GM21367 (cell line): Measurements from ENCODE around the gene BRDT.

Source experiments
- ATAC-seq: cut with Tn5 transposase; IDR thresholded peaks from one replicate; pipeline ENCODE4 v1.9.1; 2021; ENCODE audit not compliant: unreplicated experiment

BRDT gene

DNA sequence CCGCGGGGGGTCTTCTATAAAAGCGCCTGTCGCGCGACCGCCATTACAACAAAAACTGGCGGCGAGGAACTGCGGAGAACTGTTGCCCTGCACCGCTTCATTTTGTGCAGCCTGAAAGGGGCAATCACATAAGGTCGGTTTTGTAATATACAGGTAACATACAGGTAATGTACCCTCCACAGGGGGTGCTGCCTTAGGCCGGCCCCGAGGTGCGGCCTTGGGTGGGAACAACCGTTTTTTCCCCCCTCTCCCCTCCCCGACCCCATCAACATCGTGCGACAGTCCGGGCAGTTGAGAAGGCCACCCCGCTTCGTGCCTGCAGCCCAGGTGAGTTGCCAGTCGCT lies at the start of gene BRDT:
Gene BRDT (plus strand): TSS at position 46 of the 344 bp plus-strand sequence. CDS start 13,354 bp downstream, outside the sequence.
- no peak for ATAC-seq

GRCh38 chr1:91900562-91900961 lies 48.6 kb upstream of the BRDT start:
- no peak for ATAC-seq

- ATAC-seq = no peak
Measured at GRCh38 chr1:91901231-91901630, 48.0 kb upstream of the BRDT start.

DNA sequence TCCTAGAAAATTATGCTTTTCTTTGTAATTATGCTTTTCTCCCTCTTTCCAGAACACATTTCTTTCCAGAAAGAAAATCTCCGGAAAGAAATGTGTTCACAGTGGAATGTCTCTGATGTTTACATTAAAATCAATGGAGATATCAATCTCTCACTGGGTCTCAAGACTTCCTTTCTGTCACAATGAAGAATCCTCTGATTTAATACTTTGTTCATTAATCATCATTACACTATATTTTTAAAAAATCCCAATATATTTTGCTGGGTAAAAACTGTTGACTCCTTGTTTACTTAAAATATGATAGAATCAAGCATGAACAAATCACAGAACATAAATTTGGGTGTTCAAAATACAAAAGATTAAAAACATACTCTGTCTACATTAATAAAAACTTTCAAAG lies 36.9 kb upstream of the BRDT start:
- no peak for ATAC-seq

DNA sequence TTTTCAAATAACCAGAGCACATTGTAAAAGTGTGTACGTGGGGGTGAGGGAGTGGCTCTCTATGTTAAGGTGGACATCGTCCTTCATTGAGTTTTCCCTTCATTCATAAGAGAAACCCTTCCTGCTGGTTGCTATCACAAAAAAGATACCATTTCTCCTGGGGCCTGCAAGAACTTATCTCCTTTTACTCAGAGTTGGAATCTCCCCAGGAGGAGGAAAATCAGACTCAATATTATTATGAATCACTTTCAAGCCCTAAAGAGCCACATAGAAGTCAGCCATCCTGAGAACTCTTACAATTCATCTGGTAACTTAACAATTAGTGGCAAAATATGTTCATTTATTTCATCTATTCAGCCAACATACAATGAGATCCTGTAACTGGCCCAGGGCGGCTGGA lies 36.2 kb upstream of the BRDT start:
- ATAC-seq = no peak

- no peak for ATAC-seq
Measured at GRCh38 chr1:91916046-91916445, 33.2 kb upstream of the BRDT start.

DNA sequence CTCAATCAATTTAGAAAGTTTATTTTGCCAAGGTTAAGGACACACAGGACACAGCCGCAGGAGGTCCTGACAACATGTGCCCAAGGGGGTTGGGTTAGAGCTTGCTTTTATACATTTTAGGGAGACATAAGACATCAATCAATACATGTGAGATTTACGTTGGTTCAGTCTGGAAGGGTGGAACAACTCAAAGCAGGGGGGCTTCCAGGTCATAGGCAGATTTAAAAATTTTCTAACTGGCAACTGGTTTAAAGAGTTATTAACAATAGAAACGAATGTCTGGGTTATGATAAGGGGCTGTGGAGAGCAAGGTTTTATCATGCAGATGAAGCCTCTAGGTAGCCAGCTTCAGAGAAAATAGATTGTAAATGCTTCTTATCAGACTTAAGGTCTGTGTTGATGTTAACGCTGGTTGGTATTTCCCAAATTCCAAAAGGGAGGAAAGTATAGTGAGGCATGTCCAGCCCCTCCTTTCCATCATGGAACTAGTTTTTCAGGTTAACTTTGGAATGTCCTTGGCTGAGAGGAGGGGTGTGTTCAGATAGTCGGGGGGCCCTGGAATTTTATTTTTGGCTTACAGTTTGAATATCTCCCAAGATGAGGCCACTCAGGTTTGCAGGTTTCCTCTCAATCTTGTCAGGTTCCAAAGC lies 32.3 kb upstream of the BRDT start:
- no peak for ATAC-seq

DNA sequence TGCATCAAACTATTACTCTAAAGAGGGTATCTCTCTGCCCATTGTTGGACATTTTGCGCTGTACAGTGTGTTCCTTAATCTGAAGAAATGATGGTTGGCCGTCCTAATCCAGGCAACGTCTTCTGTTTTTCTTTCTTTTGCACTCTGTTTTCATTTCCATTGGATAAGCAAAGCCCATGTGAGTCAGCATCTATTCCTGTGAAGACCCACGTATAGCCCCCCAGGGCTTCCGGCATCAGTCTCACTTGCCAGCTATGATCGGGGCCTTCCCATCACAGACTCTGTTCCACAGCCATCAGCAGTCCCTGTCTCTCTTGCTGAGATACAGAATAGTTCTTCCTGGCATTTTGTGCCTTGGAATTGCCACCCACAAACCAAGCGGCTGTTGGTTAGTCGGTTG lies 29.2 kb upstream of the BRDT start:
- no peak for ATAC-seq

DNA sequence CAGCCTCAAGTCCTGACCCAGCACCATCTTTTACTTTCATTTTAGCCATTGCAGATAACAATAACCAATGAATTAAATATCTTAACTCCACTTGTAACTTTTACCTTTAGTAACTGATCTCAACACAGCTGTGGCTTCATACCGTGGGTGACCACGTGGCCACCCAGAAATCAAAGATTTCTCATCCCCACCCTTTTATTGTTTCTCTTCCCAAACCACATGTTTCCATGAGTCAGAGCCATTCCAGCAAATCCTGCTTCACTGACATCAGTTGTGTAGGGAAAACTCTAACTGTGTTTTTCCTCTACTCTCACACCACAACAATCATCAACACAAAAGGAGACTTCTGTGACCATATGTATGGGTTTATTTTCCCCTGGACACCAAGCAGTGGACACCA lies 25.1 kb upstream of the BRDT start:
- no peak for ATAC-seq

DNA sequence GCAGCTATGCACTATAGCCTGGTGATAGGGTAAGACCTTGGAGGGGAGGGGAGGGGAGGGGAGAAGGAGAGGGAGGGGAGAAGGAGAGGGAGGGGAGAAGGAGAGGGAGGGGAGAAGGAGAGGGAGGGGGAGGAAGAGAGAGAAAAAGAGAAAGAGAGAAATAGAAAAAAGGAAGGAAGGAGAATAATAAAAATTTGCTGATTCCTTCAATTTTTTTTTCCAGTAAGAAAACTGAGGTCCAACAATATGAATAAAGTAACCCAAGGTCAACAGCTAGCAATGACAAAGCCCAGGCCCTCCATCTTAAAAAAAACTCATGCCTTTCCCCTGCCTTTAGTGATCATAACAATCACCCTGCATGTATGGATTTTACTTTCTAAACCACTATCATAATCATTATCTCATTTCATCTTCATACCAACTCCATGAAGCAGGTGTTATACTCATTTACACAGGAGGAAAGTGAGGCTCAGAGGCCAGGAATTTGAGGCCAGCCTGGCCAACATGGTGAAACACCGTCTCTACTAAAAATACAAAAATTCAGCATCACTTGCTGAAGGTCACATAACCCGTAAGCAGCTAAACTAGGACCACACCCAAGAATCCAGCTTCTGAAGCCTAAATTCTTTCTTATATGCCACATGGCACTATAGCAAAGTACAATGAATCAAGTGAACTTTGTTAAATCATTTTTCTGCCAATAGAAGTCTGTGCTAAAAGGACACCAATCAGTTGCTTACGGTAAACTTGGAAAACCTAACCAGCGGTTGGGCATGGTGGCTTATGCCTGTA lies 23.4 kb upstream of the BRDT start:
- ATAC-seq = no peak

- ATAC-seq = no peak
Measured at GRCh38 chr1:91928026-91928425, 21.2 kb upstream of the BRDT start.

DNA sequence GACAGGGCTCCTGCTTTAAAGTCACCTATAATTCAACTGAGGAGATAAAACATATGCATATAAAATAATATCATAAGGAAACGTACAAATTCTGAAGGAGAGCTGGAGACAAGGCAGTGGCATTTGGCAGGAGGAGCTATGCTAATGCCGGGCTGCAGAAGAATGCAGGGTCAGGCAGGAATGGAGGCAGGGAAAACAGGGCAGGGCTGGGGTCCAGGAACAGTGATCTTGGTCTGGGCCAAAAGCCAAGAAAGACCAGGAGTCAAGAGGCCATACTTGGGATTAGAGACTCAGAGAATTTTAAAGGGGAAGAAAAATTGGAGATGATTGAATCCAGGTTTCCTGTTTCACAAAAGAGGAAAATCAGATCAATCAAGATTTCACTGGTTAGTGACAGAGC lies 20.0 kb upstream of the BRDT start:
- no peak for ATAC-seq

- ATAC-seq = no peak
Measured at GRCh38 chr1:91937613-91938012, 11.6 kb upstream of the BRDT start.

GRCh38 chr1:91940496-91940895 lies 8.7 kb upstream of the BRDT start:
- no peak for ATAC-seq

DNA sequence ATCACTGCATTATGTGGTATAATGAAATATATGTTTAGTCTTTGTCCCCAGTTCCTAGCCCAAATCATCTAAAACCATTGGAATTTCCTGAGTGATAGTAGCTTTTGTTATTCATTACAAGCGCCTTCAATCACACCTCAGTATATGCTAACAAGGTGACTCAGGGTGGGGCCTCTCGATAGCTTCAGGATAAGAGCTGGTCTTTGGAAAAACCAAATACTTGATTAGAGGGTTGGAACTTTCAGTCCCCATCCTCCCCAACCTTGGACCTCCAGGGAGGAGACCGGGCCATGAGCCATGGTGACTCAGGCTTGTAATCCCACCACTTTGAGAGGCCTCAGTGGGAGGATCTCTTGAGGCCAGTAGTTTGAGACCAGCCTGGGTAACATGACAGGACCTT lies 5.1 kb upstream of the BRDT start:
- ATAC-seq = no peak

GRCh38 chr1:91948097-91948496 lies 1.1 kb upstream of the BRDT start:
- no peak for ATAC-seq

- no peak for ATAC-seq
Measured at GRCh38 chr1:91948501-91949355, 473 bp upstream of the BRDT start.

DNA sequence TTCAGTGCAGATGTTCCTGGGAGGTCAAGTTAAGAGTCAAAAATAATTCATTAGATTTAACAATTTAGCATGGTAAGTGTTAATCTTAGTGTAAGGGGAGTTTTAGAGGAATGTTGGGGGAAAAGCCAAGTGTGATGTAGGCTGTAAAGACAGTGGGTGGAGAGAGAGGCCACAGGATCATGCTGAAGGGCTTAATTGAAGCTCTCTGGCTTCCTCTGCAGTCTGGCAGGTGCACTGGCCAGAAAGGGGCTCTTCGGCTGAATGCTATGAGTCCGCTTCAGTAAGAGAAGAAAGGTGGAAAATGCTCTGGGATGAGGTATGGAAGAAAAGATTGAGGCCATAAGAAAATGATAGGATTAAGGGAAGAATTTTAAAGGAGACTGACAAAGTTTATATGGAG lies 3.0 kb downstream of the BRDT start:
- no peak for ATAC-seq

- ATAC-seq = no peak
Measured at GRCh38 chr1:91958926-91959325, 9.7 kb downstream of the BRDT start.

GRCh38 chr1:91968334-91968733 lies 19.1 kb downstream of the BRDT start:
- ATAC-seq = no peak

DNA sequence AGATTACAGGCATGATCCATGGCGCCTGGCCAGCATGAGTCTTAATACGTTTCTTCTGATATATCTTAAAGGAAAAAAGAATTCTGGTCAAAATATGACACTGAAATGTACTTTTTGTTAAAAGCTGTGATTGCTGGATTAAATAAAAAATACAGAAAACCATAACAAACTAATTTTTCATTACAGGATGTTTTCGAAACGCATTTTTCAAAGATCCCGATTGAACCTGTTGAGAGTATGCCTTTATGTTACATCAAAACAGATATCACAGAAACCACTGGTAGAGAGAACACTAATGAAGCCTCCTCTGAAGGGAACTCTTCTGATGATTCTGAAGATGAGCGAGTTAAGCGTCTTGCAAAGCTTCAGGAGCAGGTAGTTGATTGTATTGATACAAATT lies 30.2 kb downstream of the BRDT start:
- ATAC-seq = no peak

DNA sequence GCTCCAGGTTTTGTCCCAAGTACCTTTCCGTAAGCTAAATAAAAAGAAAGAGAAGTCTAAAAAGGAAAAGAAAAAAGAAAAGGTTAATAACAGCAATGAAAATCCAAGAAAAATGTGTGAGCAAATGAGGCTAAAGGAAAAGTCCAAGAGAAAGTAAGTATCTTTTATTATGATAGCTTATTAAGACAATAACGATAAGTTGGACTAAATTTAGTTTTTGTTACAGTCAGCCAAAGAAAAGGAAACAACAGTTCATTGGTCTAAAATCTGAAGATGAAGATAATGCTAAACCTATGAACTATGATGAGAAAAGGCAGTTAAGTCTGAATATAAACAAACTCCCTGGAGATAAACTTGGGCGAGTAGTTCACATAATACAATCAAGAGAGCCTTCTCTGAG lies 31.5 kb downstream of the BRDT start:
- no peak for ATAC-seq
